Mesenchymal stem cell (in vitro differentiated cells and primary cell): Measurements from ENCODE around the gene ARHGEF7.

Experiments used
- DNase-seq: peaks from one replicate; pipeline ENCODE4 v3.0.0-alpha.2; 2013
- H2AFZ ChIP-seq: one replicate; pipeline ENCODE4 v1.6.1; 2013; ENCODE audit warnings: low read depth, mild to moderate bottlenecking, control low read depth, inconsistent platforms, low read length, moderate library complexity
- H2AK5ac ChIP-seq: 2 replicates; pipeline ENCODE4 v1.6.1; 2013; ENCODE audit warnings: low read length, moderate library complexity, mild to moderate bottlenecking, inconsistent platforms; ENCODE audit not compliant: severe bottlenecking
- H2BK120ac ChIP-seq: one replicate; pipeline ENCODE4 v1.6.1; 2013; ENCODE audit warnings: low read depth, mild to moderate bottlenecking, inconsistent platforms, low read length, moderate library complexity
- H2BK12ac ChIP-seq, 2 experiments: one replicate each; pipeline ENCODE4 v1.6.1; 2013; ENCODE audit warnings: inconsistent platforms in 2 of 2, low read length in 2 of 2, mild to moderate bottlenecking in 2 of 2, moderate library complexity in 2 of 2, control low read depth in 1 of 2
- H2BK15ac ChIP-seq: one replicate; pipeline ENCODE4 v1.6.1; 2013; ENCODE audit warnings: mild to moderate bottlenecking, low read depth, inconsistent platforms; ENCODE audit not compliant: poor library complexity, severe bottlenecking
- H2BK5ac ChIP-seq: 2 replicates; pipeline ENCODE4 v1.6.1; 2013; ENCODE audit warnings: low read depth, mild to moderate bottlenecking, low read length, control low read depth, inconsistent platforms; ENCODE audit not compliant: poor library complexity, severe bottlenecking
- H3K14ac ChIP-seq, 2 experiments: one replicate each; pipeline ENCODE4 v1.6.1; 2013; ENCODE audit warnings: inconsistent platforms in 2 of 2, low read length in 2 of 2, control low read depth in 1 of 2, mild to moderate bottlenecking in 1 of 2, moderate library complexity in 1 of 2
- H3K18ac ChIP-seq, 2 experiments: one replicate each; pipeline ENCODE4 v1.6.1; 2013; ENCODE audit warnings: inconsistent platforms in 2 of 2, low read length in 2 of 2, control low read depth in 1 of 2, low read depth in 1 of 2, mild to moderate bottlenecking in 1 of 2
- H3K23ac ChIP-seq, 2 experiments: one replicate each; pipeline ENCODE4 v1.6.1; 2013; ENCODE audit warnings: inconsistent platforms in 2 of 2, low read length in 2 of 2, mild to moderate bottlenecking in 2 of 2, moderate library complexity in 2 of 2, control low read depth in 1 of 2
- H3K27ac ChIP-seq: 2 replicates; pipeline ENCODE4 v1.5.1; 2013; ENCODE audit warnings: mild to moderate bottlenecking, moderate library complexity, low read length, control low read depth, inconsistent platforms; ENCODE audit not compliant: poor library complexity, severe bottlenecking
- H3K27me3 ChIP-seq, 2 experiments: 2 replicates each; pipeline versions ENCODE4 v1.6.1 to v1.7.0; 2013; ENCODE audit warnings: low read length in 2 of 2, mild to moderate bottlenecking in 2 of 2, moderate library complexity in 2 of 2, control low read depth in 1 of 2, inconsistent platforms in 1 of 2; ENCODE audit not compliant: control insufficient read depth in 1 of 2, insufficient read depth in 1 of 2
- H3K36me3 ChIP-seq, 2 experiments: 2 replicates each; pipeline versions ENCODE4 v1.6.1 to v1.7.0; 2013; ENCODE audit warnings: low read length in 2 of 2, control low read depth in 1 of 2, inconsistent platforms in 1 of 2, low read depth in 1 of 2, mild to moderate bottlenecking in 1 of 2; ENCODE audit not compliant: insufficient read depth in 2 of 2, control insufficient read depth in 1 of 2
- H3K4ac ChIP-seq, 2 experiments: one replicate each; pipeline ENCODE4 v1.6.1; 2013; ENCODE audit warnings: inconsistent platforms in 2 of 2, low read length in 2 of 2, mild to moderate bottlenecking in 2 of 2, moderate library complexity in 2 of 2, control low read depth in 1 of 2, low read depth in 1 of 2
- H3K4me1 ChIP-seq: 2 replicates; pipeline ENCODE4 v1.6.1; 2013; ENCODE audit warnings: low read depth, low read length, control low read depth; ENCODE audit not compliant: control insufficient read depth, insufficient read depth
- H3K4me2 ChIP-seq: 2 replicates; pipeline ENCODE4 v1.6.1; 2013; ENCODE audit warnings: low read length, mild to moderate bottlenecking, inconsistent platforms; ENCODE audit not compliant: poor library complexity, severe bottlenecking
- H3K4me3 ChIP-seq, 2 experiments: 2 replicates each; pipeline versions ENCODE4 v1.5.1 to v1.7.0; 2013; ENCODE audit warnings: low read length in 2 of 2, mild to moderate bottlenecking in 2 of 2, control low read depth in 1 of 2, low read depth in 1 of 2; ENCODE audit not compliant: insufficient read depth in 1 of 2
- H3K79me1 ChIP-seq: replicated peaks from 2 replicates; pipeline ENCODE4 v1.6.1; 2013; ENCODE audit warnings: mild to moderate bottlenecking, control low read depth, low read length, inconsistent platforms; ENCODE audit not compliant: poor library complexity, severe bottlenecking
- H3K9ac ChIP-seq: 2 replicates; pipeline ENCODE4 v1.7.0; 2013; ENCODE audit warnings: mild to moderate bottlenecking, low read length, moderate library complexity
- H3K9me3 ChIP-seq: 2 replicates; pipeline ENCODE4 v1.7.0; 2013; ENCODE audit warnings: mild to moderate bottlenecking, low read length; ENCODE audit not compliant: control insufficient read depth
- H4K8ac ChIP-seq: one replicate; pipeline ENCODE4 v1.6.1; 2013; ENCODE audit warnings: inconsistent platforms, mild to moderate bottlenecking, low read length, moderate library complexity
- H4K91ac ChIP-seq: one replicate; pipeline ENCODE4 v1.6.1; 2013; ENCODE audit warnings: mild to moderate bottlenecking, low read length, inconsistent platforms
- WGBS: methylation state at CpG from one replicate; pipeline ENCODE4 v1.1.7; 2013; ENCODE audit warnings: mixed read lengths; 5-methylcytosine and 5-hydroxymethylcytosine counted together

The ARHGEF7 gene

DNA sequence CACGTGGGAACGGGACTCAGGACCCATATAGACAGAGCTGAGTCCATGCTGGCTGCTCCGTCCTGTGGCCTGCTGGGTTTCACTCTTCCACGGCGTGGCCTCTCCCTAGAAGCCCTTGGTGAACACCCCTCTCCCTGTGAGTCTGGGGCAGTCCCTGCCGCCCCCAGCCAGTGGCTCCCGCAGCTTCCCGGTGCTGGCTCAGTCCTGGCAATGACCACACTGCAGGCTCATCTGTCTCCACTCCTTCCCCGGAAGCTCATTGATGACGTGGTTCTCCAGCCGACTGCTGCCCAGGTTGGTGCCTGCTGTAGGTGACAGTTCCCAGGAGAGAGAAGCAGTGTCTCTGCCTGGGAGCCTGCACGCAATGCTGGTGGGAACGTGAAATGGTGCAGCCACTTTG is 203.3 kb downstream of the ARHGEF7 start:
- Histone ChIP-seq H4K91ac (no peak overlapping the region), H3K4ac (no peak overlapping the region), H2BK120ac (no peak overlapping the region), H4K8ac (no peak overlapping the region), H2AFZ (no peak overlapping the region), H2BK5ac (no peak overlapping the region), H2BK15ac (no peak overlapping the region), H3K79me1 (no peaks in the 10 kb centered on the region), H3K27ac (no peak overlapping the region), H3K18ac (no peak overlapping the region), H2BK12ac (no peak overlapping the region), H3K27me3 (peaks cover 0 to 4% of the 10 kb centered on the region in 2 experiments), H3K14ac (no peak overlapping the region), H3K9me3 (no peaks in the 10 kb centered on the region), H3K23ac (no peak overlapping the region), H3K4me2 (no peak overlapping the region), H2AK5ac (no peak overlapping the region), H3K36me3 (peaks cover 4 to 20% of the 10 kb centered on the region in 2 experiments), H3K9ac (no peak overlapping the region), H3K4me3 (no peak overlapping the region), H3K4me1 (peaks cover 4% of the 10 kb centered on the region)
- WGBS: 89% methylated on average over 13 of the region's 13 CpGs
- DNase-seq: no peak

DNA sequence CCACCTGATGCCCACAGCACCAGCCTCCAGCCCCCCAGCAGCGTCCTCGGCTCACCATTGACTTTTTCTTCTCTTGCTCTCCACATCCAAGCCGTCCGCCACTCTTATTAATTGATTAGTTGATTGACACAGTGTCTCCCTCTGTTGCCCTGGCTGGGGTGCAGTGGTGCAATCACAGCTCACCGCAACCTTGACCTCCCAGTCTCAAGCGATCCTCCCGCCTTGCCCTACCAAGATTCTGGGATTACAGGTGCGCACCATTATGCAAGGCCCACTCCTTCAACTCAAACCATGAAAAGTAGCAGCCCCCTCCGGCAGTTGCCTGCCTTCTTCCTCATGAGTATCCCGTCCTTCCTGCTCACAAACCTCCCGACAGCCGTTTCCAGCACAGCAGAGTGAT is 204.4 kb downstream of the ARHGEF7 start:
- Histone ChIP-seq H2BK120ac (no peak overlapping the region), H2BK12ac (no peak overlapping the region), H3K27me3 (peaks cover 0 to 12% of the 10 kb centered on the region in 2 experiments), H3K18ac (no peak overlapping the region), H3K36me3 (peaks cover 4 to 16% of the 10 kb centered on the region in 2 experiments), H2BK5ac (no peak overlapping the region), H3K14ac (no peak overlapping the region), H3K4me1 (peaks cover 4% of the 10 kb centered on the region), H2AK5ac (no peak overlapping the region), H3K4me3 (no peak overlapping the region), H2AFZ (no peak overlapping the region), H3K23ac (no peak overlapping the region), H4K91ac (no peak overlapping the region), H3K4me2 (no peak overlapping the region), H3K79me1 (no peaks in the 10 kb centered on the region), H2BK15ac (no peak overlapping the region), H3K4ac (no peak overlapping the region), H3K9ac (no peak overlapping the region), H3K9me3 (no peaks in the 10 kb centered on the region), H4K8ac (no peak overlapping the region), H3K27ac (no peak overlapping the region)
- 97% methylated on average over 12 of the region's 12 CpGs for WGBS
- DNase-seq: no peak

GRCh38 chr13:111319998-111320911 is 205.1 kb downstream of the ARHGEF7 start, which contains the start of gene TEX29:
Gene TEX29 (plus strand): TSS chr13:111320642. CDS start chr13:111320891, 249 bp downstream.
- no peak within 1 kb of the TSS for H2BK5ac ChIP-seq
- no peak within 1 kb of the TSS for H3K23ac ChIP-seq
- H4K91ac ChIP-seq: no peak within 1 kb of the TSS
- peaks cover 4 to 14% of the 10 kb centered on the region in 2 experiments for H3K36me3 ChIP-seq
- H3K4me1 ChIP-seq: peaks cover 4% of the 10 kb centered on the region
- H4K8ac ChIP-seq: no peak within 1 kb of the TSS
- no peak within 1 kb of the TSS for H2BK120ac ChIP-seq
- no peaks in the 10 kb centered on the region for H3K79me1 ChIP-seq
- H3K4me2 ChIP-seq: no peak within 1 kb of the TSS
- H3K4ac ChIP-seq: no peak within 1 kb of the TSS
- DNase-seq: no peak
- no peak within 1 kb of the TSS for H2BK15ac ChIP-seq
- H3K14ac ChIP-seq: no peak within 1 kb of the TSS
- H3K27me3 ChIP-seq: peaks cover 0 to 18% of the 10 kb centered on the region in 2 experiments
- no peak within 1 kb of the TSS for H3K27ac ChIP-seq
- H3K18ac ChIP-seq: no peak within 1 kb of the TSS
- WGBS: 84% methylated on average over 35 of the region's 35 CpGs
- H2BK12ac ChIP-seq: no peak within 1 kb of the TSS
- no peak within 1 kb of the TSS for H3K9ac ChIP-seq
- H3K9me3 ChIP-seq: no peaks in the 10 kb centered on the region
- H3K4me3 ChIP-seq: no peak within 1 kb of the TSS
- H2AFZ ChIP-seq: no peak within 1 kb of the TSS
- no peak within 1 kb of the TSS for H2AK5ac ChIP-seq

GRCh38 chr13:111322001-111322915 is 207.1 kb downstream of the ARHGEF7 start:
- no peaks in the 10 kb centered on the region for H3K4me1 ChIP-seq
- no peak overlapping the region for H3K27ac ChIP-seq
- H3K36me3 ChIP-seq: peaks cover 0 to 6% of the 10 kb centered on the region in 2 experiments
- no peak overlapping the region for H3K14ac ChIP-seq
- H2BK5ac ChIP-seq: no peak overlapping the region
- H3K27me3 ChIP-seq: peaks cover 0 to 18% of the 10 kb centered on the region in 2 experiments
- no peak overlapping the region for H3K4ac ChIP-seq
- no peak overlapping the region for H2BK120ac ChIP-seq
- no peak overlapping the region for H2AK5ac ChIP-seq
- no peaks in the 10 kb centered on the region for H3K79me1 ChIP-seq
- no peak overlapping the region for H3K9ac ChIP-seq
- no peak overlapping the region for H3K18ac ChIP-seq
- no peak overlapping the region for H3K23ac ChIP-seq
- no peak overlapping the region for H2BK12ac ChIP-seq
- H2AFZ ChIP-seq: no peak overlapping the region
- H3K9me3 ChIP-seq: no peaks in the 10 kb centered on the region
- H3K4me3 ChIP-seq: no peak overlapping the region
- no peak overlapping the region for H4K91ac ChIP-seq
- H3K4me2 ChIP-seq: no peak overlapping the region
- no peak overlapping the region for H4K8ac ChIP-seq
- H2BK15ac ChIP-seq: no peak overlapping the region
- DNase-seq: no peak
- 91% methylated on average over 18 of the region's 19 CpGs for WGBS
